GM19452 (cell line): ENCODE measurements around the gene TECR.
A peak's percentile ranks its signal among the peaks of the same experiment; 100 is the strongest.
"Not testable (repeated sequence)": the region's sequence is repeated elsewhere in the genome, so short reads cannot be mapped to it uniquely, and the experiment has no call there.

Experiments
- ATAC-seq: cut with Tn5 transposase; IDR thresholded peaks from one replicate; pipeline ENCODE4 v1.9.1; 2021; ENCODE audit not compliant: unreplicated experiment

Gene TECR

GRCh38 chr19:14580623-14581237 lies 51.3 kb downstream of the TECR start:
- ATAC-seq, result no peak

GRCh38 chr19:14582894-14583340 lies 53.5 kb downstream of the TECR start, which contains the start of gene CLEC17A:
CLEC17A (plus strand) TSS chr19:14583084; CDS start chr19:14583161, 77 bp downstream.
- ATAC-seq, result no peak

- not testable (repeated sequence) for ATAC-seq
Measured at GRCh38 chr19:14584372-14584771, 55.0 kb downstream of the TECR start.

GRCh38 chr19:14585187-14585586 lies 55.8 kb downstream of the TECR start:
- ATAC-seq, result peak; percentile 68

- not testable (repeated sequence) for ATAC-seq
Measured at GRCh38 chr19:14589433-14589832, 60.0 kb downstream of the TECR start.

- no peak for ATAC-seq
Measured at GRCh38 chr19:14595558-14595957, 66.2 kb downstream of the TECR start.

- ATAC-seq, result no peak
Measured at GRCh38 chr19:14599548-14600147, 70.3 kb downstream of the TECR start.

- ATAC-seq, result peak; percentile 76
Measured at GRCh38 chr19:14603990-14604387, 74.6 kb downstream of the TECR start.

- ATAC-seq, result no peak
Measured at GRCh38 chr19:14606627-14607026, 77.2 kb downstream of the TECR start.

- no peak for ATAC-seq
Measured at GRCh38 chr19:14611051-14611450, 81.7 kb downstream of the TECR start.

GRCh38 chr19:14612242-14612641 lies 82.8 kb downstream of the TECR start:
- not testable (repeated sequence) for ATAC-seq

GRCh38 chr19:14612657-14613056 lies 83.3 kb downstream of the TECR start:
- ATAC-seq, result no peak

GRCh38 chr19:14613399-14614098 lies 84.2 kb downstream of the TECR start:
- not testable (repeated sequence) for ATAC-seq

GRCh38 chr19:14614099-14614412 lies 84.7 kb downstream of the TECR start:
- no peak for ATAC-seq
